IPS DF 4.7 (cell line): Measurements from ENCODE around the gene A3GALT2.

Experiments
- DNase-seq: peaks from one replicate; pipeline ENCODE4 v3.0.0-alpha.2; 2013; ENCODE audit warnings: low spot score; ENCODE audit errors: extremely low read depth

The A3GALT2 gene

DNA sequence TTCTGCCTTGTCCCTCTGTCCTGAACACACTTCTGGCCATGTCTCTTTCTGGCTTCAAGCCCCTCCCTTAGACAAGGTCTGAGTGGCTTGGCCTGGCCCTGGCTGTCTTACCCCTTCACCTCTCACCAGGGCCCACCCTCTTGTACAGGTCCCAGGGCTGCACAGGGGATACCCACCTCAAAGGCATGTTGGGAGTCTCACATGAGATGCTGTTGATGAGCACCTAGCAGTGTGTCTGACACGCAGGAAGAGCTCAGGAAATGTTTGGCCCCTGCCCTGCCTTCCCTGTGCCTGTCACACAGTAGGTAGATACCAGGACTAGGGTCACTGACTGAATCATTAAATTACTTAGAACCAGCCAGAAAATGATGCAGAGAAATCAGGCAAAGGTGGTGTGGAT lies 48.0 kb downstream of the A3GALT2 start:
- DNase-seq: no peak

GRCh38 chr1:33272509-33272908 lies 48.4 kb downstream of the A3GALT2 start:
- DNase-seq: no peak

GRCh38 chr1:33271666-33272505 lies 49.0 kb downstream of the A3GALT2 start:
- no peak for DNase-seq

DNA sequence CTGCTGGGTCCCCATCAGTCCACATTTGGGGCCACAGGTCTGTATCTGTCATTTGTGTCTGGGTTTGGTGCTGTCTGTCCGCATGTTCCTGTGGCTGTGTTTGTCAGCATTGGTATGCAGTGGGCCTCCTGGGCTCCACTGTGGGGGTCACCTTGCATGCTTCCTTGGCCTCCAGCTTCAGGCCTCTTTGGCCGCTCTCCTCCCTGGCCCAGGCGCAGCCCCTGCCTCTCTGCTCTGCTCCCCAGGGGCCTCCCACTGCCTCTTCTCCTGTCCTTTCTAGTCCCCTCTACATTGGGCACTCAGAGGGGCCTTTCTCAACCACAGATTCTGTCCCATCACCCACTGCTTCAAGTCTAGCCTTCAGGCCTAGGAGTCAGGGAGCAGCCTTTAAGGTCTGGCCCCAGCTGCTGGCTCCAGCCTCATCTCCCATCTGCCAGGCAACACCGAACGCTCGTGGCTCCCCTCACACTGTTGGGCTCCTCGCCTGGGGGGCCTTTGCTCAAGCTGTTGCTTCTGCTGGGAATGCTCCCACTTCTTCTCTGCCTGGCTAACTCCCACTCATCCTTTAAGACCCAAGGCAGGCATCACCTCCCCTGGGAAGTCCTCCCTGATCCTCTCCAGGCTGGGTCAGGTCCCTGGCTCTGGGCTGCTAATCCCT lies 50.0 kb downstream of the A3GALT2 start:
- no peak for DNase-seq

DNA sequence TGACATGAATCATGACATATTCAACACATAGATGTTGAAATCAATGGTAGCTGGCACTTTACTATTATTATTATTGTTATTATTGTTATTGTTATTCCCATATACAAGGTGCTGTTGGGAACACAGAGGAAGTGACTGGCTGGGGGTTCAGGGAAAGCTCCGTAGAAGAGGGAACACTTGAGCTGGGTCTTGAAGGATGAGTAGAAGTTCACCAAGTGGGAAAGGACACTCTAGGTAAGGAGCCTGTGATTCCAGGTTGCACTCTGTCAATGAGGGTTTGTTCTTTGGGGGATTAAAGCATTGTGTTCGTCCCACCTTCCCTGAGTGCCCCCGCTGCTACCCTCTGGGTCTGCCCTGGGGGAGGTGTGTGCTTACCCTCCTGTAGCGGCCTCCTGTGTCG lies 50.5 kb downstream of the A3GALT2 start:
- DNase-seq: no peak

GRCh38 chr1:33269621-33270020 lies 51.3 kb downstream of the A3GALT2 start:
- DNase-seq: no peak

- DNase-seq: no peak
Measured at GRCh38 chr1:33268927-33269610, 51.8 kb downstream of the A3GALT2 start.

GRCh38 chr1:33268457-33268856 lies 52.4 kb downstream of the A3GALT2 start:
- DNase-seq: no peak

GRCh38 chr1:33267468-33268205 lies 53.3 kb downstream of the A3GALT2 start:
- no peak for DNase-seq

DNA sequence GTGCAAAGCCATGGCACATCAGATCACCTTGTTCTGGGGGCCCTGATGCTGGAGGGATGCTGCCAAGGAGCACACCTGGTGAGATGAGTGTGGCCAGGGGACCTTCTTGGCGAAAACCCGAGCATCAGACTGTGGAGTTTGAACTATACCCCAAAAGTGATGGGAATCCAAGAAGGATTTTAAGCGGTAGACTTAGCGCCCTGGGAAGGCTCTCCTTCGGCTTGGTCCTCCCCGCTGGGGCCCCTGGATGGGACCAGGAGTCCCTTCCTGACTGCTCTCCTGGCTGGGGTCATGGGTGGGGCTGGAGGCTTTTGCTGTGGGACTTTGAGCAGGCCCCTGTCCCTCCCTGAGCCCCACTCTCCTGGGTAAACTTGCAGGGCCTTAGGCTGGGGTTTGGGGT lies 54.1 kb downstream of the A3GALT2 start:
- DNase-seq: no peak

GRCh38 chr1:33265780-33266605 lies 54.9 kb downstream of the A3GALT2 start:
- DNase-seq: no peak

DNA sequence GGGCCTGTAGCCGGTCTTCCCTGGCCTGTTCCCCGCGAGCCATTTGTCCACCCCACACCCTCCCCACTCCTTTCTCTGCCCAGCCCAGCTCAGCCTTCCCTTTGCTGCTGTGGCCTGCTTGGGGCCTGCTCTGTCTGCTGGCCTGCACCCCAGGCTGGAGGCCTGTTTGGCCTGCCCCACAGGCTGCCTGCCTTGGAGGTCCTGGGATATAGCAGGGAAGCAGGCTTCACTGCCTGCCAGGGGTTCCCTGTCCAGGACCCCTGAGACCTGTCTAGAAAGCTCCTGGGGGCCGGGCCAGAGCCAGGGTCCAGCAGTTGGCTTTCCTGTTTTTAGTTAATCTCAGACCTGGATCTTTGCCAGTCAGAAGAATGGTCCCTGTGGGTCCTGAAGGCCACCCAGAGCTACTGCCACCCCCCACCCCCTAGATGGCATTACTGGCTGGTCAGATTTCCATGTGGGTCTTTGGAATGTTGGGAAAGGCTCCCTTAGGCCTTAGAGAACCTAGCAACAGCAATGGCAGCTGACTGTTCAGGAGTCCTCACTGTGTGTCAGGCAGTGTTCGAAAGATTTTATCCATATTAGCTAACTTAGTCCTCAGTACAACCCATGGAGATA lies 56.9 kb downstream of the A3GALT2 start:
- DNase-seq: no peak

- no peak for DNase-seq
Measured at GRCh38 chr1:33261344-33261743, 59.6 kb downstream of the A3GALT2 start.

DNA sequence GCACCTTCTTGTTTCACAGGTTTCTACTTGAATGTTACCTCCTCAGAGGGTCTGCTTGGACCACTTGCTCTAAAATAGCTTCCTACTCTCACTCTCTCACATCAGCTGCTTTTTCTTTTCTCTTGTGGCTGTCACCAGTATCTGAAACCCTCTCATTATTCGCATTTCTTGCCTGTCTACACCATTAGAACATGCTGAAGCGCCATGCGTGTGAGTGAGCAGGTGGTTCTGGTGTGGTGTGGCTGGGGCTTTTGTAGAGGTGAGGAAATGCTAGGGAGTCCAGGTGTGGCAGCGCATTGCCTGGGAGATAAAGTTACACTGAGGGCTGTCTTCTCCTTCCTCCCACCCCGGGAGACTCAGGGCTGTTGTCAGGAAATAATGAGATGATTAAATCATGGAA lies 60.5 kb downstream of the A3GALT2 start:
- no peak for DNase-seq

GRCh38 chr1:33259879-33260278 lies 61.0 kb downstream of the A3GALT2 start:
- DNase-seq: no peak

GRCh38 chr1:33258788-33259274 lies 62.1 kb downstream of the A3GALT2 start:
- no peak for DNase-seq

DNA sequence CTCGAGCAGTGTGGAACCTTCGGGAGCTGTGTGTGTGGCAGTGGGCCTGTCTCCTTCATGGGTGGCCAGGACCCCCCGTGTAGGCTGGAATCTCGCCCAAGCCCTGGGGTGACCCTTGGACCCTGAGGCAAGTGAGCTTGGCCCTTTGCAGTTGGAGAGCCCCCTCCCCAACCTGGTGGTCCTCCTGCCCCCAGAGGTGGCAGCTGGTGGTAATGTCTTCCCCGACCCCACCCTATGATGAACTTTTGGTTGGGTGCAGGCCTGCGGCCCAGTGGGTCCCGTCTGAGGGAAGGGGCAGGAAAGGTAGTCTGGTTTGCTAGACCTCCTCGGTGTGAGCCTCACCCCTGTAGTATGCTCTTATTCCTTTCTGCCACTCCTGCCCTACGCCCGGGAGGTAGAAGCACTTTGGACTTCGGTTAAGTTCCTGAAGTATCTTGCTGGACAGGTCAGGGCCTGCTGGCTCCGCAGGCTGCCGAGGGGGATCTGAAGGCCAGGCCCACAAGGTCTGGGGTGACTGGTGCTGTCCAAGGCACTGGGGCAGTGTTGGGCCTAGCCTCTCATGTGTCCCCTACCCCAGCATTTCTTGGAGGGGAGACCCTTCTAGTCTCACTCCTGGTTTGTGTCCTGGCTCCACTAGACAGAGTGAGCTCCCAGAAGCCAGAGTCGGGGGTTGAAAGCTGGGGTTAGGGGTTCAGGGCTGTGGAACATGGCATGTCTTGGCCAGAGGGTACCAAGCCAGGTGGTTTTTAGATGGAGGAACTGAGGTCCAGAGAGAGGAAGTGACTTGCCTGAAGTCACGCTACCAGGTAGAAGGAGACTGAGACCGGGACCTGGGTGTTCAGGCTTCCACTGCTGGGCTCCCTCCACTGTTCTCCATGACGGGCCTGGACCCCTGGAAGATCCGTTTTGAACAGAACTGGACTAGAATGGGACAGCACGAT lies 62.9 kb downstream of the A3GALT2 start:
- DNase-seq: no peak

DNA sequence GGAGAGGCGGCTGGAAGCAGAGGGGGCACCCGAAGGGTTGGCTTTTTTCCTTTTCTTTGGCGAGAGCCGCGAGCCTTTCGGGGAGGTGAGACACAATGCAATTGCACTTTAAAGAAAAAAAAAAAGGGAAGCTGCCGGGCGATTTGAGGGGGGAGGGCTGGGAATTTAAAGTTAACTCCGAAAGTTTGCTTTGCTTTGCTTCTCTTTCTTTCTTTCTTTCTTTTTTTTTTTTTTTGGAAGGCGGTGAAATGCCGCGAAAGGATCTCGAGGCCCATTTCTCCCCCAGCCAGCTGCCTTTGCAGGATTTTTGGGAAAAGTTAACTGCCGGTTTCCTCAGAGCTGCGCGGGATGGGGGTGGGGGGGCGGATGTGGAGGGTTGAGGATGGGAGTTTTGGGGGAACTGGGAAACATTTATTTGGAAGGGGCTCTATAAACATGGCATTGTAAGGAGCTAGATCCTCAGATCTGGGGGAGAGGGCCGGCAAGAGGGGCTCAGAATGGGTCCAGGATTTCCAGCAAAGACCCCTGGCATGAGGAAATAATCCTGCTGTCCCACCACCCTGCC lies 63.6 kb downstream of the A3GALT2 start:
- no peak for DNase-seq
